GM11168 (cell line): ENCODE measurements around the gene SRPRB.
"Not testable (repeated sequence)": the region's sequence is repeated elsewhere in the genome, so short reads cannot be mapped to it uniquely, and the experiment has no call there.

Experiments used
- in situ Hi-C: fragments of 300-500 bp; cut with MboI; formaldehyde crosslinking; loops from one replicate; pipeline ENCODE4 v1.12.0; 2022; ENCODE audit warnings: low sequenced_read_pairs; ENCODE audit not compliant: unreplicated experiment

Gene SRPRB

GRCh38 chr3:133777807-133778568, 27.6 kb upstream of the SRPRB start:
- in situ Hi-C loops, result no loop called here

GRCh38 chr3:133779626-133780203, 25.9 kb upstream of the SRPRB start:
- in situ Hi-C loops, result no loop called here

DNA sequence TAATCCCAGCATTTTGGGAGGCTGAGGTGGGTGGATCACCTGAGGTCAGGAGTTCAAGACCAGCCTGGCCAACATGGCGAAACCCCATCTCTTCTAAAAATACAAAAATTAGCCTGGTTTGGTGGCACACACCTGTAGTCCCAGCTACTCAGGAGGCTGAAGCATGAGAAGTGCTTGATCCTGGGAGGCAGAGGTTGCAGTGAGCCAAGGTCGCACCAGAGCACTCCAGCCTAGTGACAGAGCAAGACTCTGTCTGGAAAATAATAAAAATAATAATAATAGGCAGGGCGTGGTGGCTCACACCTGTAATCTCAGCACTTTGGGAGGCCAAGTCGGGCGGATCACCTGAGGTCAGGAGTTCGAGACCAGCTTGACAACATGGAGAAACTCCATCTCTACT, 24.9 kb upstream of the SRPRB start:
- in situ Hi-C loops, result not testable (repeated sequence)

DNA sequence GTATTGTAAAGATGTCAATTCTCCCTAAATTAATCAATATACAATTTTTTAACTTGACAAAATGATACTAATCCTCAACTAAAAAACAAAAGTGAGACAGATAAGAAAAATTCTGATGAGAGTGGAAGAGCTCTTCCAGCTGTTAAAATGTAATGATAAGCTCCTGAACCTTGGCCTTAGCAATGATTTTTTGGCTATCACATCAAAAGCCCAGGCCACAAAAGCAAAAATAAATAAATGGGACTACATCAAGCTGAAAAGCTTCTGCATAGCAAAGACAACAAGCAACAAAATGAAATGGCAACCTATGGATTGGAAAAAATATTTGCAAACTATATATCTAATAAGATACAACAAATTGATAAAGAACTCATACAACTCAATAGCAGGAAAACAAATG, 24.0 kb upstream of the SRPRB start:
- in situ Hi-C loops, result no loop called here

DNA sequence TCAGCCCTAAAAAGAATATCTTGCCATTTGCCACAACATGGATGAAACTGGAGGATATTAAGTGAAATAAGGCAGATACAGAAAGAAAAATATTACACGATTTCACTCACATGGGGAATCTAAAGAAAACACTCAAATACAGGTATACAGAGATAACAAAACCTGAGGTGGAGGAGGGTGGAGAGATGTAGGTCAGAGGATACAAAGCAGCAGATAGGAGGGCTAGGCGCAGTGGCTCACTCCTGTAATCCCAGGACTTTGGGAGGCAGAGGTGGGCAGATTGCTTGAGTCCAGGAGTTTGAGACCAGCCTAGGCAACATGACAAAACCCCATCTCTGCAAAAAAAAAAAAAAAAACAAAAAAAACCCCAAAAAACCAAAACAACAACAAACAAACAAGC, 23.2 kb upstream of the SRPRB start:
- in situ Hi-C loops, result no loop called here

GRCh38 chr3:133783762-133784161, 21.9 kb upstream of the SRPRB start:
- in situ Hi-C loops, result no loop called here

- in situ Hi-C loops, result no loop called here
Observed at GRCh38 chr3:133788024-133788423, 17.6 kb upstream of the SRPRB start.

- in situ Hi-C loops, result loop anchor here (10.0 kb wide), 1 partner anchor 127 kb away; the partner anchor contains the start of gene TOPBP1
Observed at GRCh38 chr3:133792171-133792763, 13.3 kb upstream of the SRPRB start.

GRCh38 chr3:133797396-133798105, 8.1 kb upstream of the SRPRB start:
- in situ Hi-C loops, result loop anchor here (10.0 kb wide), 1 partner anchor 133 kb away; the partner anchor contains the start of gene TOPBP1

- in situ Hi-C loops, result loop anchor here (10.0 kb wide), 1 partner anchor 135 kb away; the partner anchor contains the start of gene TOPBP1
Observed at GRCh38 chr3:133799794-133800585, 5.6 kb upstream of the SRPRB start.

GRCh38 chr3:133803469-133803868, 2.1 kb upstream of the SRPRB start:
- in situ Hi-C loops, result no loop called here

GRCh38 chr3:133804896-133805295, 719 bp upstream of the SRPRB start:
- in situ Hi-C loops, result no loop called here

GRCh38 chr3:133805384-133805701, 272 bp upstream of the SRPRB start:
- in situ Hi-C loops, result no loop called here

DNA sequence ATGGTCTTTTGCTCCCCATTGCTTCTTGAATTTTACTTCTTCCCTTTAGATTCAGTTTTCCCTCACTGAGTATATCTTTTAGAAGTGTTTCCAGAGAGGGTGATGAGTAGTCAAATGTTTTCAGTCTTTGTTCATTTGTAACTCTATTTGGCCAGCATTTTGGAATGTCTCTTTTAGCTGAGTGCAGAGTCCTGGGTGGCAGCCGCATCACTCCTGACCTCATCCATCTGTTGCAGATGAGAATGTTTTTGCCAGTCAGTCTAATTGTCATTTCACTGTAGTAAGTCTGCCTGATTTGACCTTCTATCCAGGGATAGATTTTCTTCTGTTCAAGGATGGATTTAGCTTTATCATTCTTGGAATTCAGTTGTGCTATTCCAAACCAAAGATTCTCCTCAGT, 7.3 kb downstream of the SRPRB start:
- in situ Hi-C loops, result no loop called here

DNA sequence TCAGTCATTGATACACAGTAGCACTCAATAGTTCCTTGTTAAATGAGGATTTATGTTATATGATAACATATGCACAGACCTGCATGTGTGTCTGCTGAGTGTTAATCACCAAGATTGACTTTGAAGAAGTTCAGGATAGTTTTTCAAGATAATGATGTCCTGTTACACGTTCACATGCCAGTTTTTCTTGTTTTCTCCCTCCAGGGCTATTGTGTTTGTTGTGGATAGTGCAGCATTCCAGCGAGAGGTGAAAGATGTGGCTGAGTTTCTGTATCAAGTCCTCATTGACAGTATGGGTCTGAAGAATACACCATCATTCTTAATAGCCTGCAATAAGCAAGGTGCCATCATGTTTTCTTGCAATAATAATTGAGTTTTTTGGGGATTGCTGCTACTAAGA, 9.8 kb downstream of the SRPRB start:
- in situ Hi-C loops, result no loop called here

DNA sequence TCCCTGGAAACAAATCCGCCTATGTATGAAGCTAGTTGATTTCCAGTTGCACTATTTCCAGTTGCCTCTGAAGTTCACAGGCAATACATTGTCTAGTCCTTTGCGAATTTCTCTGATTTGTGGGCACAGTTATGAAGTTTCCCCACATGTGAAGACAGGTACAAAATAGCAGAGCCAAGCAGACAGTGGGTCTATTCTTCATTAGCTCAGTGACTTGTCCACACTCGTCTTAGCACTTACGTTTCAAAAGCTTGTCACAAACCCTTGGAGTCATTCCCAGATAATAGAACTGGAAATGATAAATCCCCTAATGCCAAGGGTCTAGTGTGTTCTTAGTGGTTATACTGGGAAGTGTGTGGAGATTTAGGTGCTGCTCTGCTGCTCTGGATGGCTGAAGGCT, 14.5 kb downstream of the SRPRB start:
- in situ Hi-C loops, result loop anchor here (10.0 kb wide), 1 partner anchor 105 kb away; no protein-coding TSS in a partner anchor

DNA sequence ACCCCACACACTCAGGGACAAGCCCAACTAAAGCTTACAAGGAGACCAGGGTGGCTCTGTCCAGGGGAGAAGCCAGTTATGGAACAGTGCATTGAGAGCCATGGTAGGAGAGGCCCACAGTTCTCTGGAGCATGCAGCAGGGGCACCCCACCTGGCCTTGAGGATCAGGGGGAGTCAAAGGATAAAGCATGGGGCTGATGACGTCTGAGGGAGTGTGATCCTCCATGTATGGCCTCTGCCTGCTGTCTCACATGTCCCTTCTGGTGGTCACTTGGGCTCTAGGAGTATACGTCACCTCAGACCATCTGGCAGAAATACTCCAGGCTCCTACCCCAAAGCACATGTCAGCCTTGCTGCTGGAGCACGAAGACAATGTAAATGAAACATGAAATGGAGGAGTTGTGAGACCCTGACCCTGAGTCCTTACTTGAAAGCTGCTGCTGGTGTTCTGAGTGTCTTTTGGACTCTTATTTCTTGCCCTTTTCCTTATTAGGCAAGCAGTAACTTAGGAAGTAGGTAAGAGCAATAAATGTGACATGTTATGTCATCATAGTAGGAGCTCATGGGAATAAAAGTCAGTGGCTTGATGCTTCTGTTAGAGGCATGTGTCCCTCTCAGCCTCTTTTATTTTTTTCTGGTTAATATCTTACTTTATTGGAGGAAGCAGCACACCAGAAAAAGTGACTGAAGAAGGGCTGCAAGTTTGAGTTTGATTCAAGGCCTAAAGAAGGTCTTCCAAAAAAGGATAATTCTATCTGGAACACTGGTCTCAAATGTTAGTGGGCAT, 15.5 kb downstream of the SRPRB start:
- in situ Hi-C loops, result loop anchor here (10.0 kb wide), 1 partner anchor 104 kb away; no protein-coding TSS in a partner anchor

- in situ Hi-C loops, result loop anchor here (10.0 kb wide), 1 partner anchor 103 kb away; no protein-coding TSS in a partner anchor
Observed at GRCh38 chr3:133821767-133822638, 16.4 kb downstream of the SRPRB start.
